B cell (primary cell): Measurements from ENCODE around the gene HIPK4.

ENCODE experiments used
- CTCF ChIP-seq: fragments of 200-600 bp; IDR thresholded peaks from one replicate; pipeline ENCODE4 v1.8.0; 2022; ENCODE audit warnings: antibody characterized with exemption, mild to moderate bottlenecking
- EZH2 ChIP-seq: IDR thresholded peaks from 2 replicates; pipeline ENCODE4 v1.6.1; 2012; ENCODE audit warnings: borderline replicate concordance, low read depth, mild to moderate bottlenecking, moderate library complexity, low read length; ENCODE audit not compliant: insufficient read depth, poor library complexity, severe bottlenecking

GRCh38 chr19:40332669-40333068 lies 57.3 kb downstream of the HIPK4 start:
- TF ChIP-seq CTCF (no peak), EZH2 (no peak)
